AG04449 (cell line): ENCODE data around the gene ALK.

Experiments
- CTCF ChIA-PET: fragments of 350-600 bp; formaldehyde crosslinking; extraction: SDS; loops from one replicate; lab custom pipeline; 2021; ENCODE audit warnings: antibody characterized with exemption; lab: Yijun Ruan, JAX
- POLR2A ChIA-PET: fragments of 400-600, 350-600 bp; formaldehyde crosslinking; extraction: SDS; loops from one replicate; lab custom pipeline; 2020; ENCODE audit warnings: antibody characterized with exemption, inconsistent platforms; lab: Yijun Ruan, JAX
- DNase-seq: peaks from one replicate; pipeline ENCODE4 v3.0.0-alpha.2; 2010; ENCODE audit warnings: low read depth, low spot score
- H3K4me3 ChIP-seq: 2 replicates; pipeline ENCODE4 v1.5.1; 2011; ENCODE audit warnings: low read depth, mild to moderate bottlenecking, control low read depth, low read length
- TF ChIP-seq, protein P1 (sequence below): IDR thresholded peaks from one replicate; pipeline ENCODE4 v1.5.1; 2011; ENCODE audit warnings: mild to moderate bottlenecking, moderate library complexity, low read length, control low read depth, inconsistent platforms; ENCODE audit not compliant: insufficient read depth; ENCODE audit errors: missing control alignments

The ALK gene

DNA sequence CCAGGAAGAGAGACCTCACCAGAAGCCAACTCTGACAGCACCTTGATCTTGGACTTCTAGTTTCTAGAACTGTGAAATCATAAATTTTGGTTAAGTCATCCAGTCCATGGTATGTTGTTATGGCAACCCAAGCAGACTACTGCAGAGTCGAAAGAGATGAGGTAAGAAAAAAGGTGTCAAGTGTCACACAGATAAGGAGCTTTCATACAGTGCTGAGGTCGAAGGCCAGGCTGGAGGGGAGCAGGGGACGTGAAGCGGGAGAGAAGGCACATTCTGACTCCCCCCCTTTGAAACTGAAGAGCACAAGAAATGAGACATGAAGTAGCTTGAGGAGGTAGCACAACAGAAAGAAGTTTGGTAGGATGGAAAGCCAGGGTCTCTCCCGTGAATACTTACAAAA lies 110.4 kb downstream of the ALK start:
- POLR2A ChIA-PET: no interaction called here
- H3K4me3 ChIP-seq: no peak overlapping the region
- CTCF ChIA-PET: interaction anchor here (1.0 to 1.2 kb wide), 2 partner anchors 30 to 501 kb away, joined by 3 to 4 read pairs; no protein-coding TSS in a partner anchor
- TF ChIP-seq, protein P1, sequence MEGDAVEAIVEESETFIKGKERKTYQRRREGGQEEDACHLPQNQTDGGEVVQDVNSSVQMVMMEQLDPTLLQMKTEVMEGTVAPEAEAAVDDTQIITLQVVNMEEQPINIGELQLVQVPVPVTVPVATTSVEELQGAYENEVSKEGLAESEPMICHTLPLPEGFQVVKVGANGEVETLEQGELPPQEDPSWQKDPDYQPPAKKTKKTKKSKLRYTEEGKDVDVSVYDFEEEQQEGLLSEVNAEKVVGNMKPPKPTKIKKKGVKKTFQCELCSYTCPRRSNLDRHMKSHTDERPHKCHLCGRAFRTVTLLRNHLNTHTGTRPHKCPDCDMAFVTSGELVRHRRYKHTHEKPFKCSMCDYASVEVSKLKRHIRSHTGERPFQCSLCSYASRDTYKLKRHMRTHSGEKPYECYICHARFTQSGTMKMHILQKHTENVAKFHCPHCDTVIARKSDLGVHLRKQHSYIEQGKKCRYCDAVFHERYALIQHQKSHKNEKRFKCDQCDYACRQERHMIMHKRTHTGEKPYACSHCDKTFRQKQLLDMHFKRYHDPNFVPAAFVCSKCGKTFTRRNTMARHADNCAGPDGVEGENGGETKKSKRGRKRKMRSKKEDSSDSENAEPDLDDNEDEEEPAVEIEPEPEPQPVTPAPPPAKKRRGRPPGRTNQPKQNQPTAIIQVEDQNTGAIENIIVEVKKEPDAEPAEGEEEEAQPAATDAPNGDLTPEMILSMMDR: no peak
- no peak for DNase-seq

DNA sequence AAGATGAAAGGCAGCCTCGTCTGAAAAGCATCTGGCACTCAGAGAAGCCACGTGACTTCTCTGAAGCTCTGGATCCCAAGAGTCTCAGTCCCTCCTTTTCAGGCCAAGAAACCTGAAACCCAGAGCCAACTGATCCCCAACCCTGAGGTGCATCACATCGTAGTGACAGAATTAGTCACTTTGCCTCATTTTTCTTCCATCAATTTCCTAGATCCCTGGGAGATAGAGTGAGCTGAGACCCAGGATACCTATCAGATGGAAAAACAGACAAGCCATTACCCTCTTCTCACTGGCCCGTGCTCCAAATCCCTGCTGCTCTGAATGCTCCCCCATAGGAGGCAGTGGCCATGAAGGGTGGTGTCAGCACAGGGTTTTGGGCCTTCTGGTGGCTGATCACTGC lies 113.1 kb downstream of the ALK start:
- H3K4me3 ChIP-seq: no peak overlapping the region
- ChIA-PET CTCF (no interaction called here), POLR2A (no interaction called here)
- no peak for DNase-seq
- TF ChIP-seq, protein P1: no peak

DNA sequence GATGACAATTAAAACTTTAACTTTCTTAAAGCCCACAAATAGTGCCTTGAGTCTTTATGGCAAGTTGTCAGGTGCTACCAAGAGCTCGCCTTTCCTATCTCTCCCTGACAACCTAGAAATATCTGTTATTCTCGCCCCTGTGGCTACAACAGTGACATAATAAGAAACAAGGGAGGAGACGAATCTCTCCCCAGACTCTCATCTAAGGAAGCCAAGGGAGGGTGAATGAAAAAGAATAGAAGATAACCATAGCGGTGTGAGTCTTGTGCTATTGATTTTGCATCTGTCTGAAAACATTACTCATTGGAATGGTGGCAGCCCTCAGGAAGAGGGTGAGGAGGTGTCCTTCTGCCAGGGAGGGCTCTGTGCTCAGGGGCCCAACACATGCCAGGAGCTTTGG lies 114.3 kb downstream of the ALK start:
- no peak overlapping the region for H3K4me3 ChIP-seq
- ChIA-PET POLR2A (no interaction called here), CTCF (no interaction called here)
- DNase-seq: no peak
- TF ChIP-seq, protein P1: no peak

DNA sequence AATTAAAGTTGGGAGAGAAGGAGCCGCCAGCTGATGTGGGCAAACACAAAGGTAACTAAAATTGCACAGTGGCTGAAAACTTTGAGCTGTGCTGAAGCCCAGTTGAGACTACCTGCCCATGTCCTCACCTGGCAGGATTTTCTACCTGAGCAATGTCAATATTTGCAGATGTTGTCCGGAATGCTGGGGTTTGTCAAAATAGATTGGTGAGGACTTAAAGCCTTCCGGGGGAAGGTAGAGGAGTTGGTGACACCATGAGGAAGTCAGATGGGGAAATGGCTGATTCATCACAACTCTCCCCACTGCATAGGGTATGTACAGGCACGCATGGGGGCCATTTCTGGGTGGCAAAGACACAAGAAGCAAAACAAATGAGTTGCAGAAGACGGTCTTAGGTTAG lies 114.9 kb downstream of the ALK start:
- H3K4me3 ChIP-seq: no peak overlapping the region
- TF ChIP-seq, protein P1: no peak
- POLR2A ChIA-PET: no interaction called here
- no peak for DNase-seq
- CTCF ChIA-PET: no interaction called here

DNA sequence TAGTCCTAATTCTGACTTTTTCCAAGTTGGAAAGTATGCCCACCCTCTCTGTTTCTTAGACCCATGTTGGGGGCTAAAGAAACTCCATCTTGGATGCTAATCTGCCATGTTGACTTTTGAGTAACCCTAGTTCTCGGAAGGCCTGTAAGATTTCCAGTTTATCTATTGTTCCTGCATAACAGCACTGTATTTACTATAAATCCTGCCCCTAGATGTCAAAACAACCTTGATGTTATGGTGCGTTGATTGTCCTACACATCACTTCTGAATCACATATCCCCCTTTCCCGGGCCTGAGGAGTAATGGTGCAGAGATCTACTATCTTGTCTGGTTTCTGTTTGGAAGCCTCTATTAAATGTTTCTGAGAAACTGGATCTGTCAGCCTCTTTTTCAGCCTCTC lies 116.7 kb downstream of the ALK start:
- ChIA-PET CTCF (no interaction called here), POLR2A (no interaction called here)
- no peak for DNase-seq
- TF ChIP-seq, protein P1: no peak
- H3K4me3 ChIP-seq: no peak overlapping the region

DNA sequence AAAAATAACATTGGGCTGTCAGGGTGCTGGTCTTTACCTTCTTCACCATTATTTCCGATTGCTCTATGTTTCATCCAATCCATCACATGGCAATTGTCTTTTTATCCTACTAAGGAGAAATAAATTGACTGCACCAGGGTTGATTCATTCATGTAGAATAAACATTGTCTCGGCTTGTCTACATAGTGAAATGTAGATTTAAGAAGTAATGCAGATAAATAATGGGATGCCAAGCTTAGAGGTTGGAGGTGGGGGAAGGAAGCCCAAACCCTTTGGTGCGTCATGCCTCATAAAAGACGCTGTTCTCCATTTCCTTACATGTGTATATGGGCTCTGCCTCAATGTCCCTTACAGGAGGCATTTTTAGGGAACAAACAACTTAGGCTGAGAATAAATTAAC lies 117.8 kb downstream of the ALK start:
- ChIA-PET POLR2A (no interaction called here), CTCF (no interaction called here)
- H3K4me3 ChIP-seq: no peak overlapping the region
- no peak for DNase-seq
- TF ChIP-seq, protein P1: no peak
